ENCODE data around the gene EBNA1BP2. TPM values are rescaled to one million over a fixed set of nuclear protein-coding genes. Genes with fewer than 3 reads are reported as not detected.
A peak's percentile ranks its signal among the peaks of the same experiment; 100 is the strongest.

EBNA1BP2 gene
- total RNA-seq, 1 experiment from 2014 or later = 274 TPM

GRCh38 chr1:43206600-43207228 is 34.6 kb upstream of the EBNA1BP2 start:
- peak overlapping the region; percentile 57 for H3K9ac ChIP-seq (ENCODE audit: low read length)
- no peak for TF ChIP-seq EZH2phosphoT487 (IDR thresholded peaks at IDR 0.05; ENCODE audit: borderline replicate concordance, low read length)
- TF ChIP-seq CTCF (conservative IDR thresholded peaks at IDR 0.05; ENCODE audit: low read depth, low read length) = no peak
- TF ChIP-seq EZH2 (IDR thresholded peaks at IDR 0.05; ENCODE audit: low read length, unreplicated experiment) = no peak
- no peaks in the 10 kb centered on the region for H3K36me3 ChIP-seq (ENCODE audit: low read depth, low read length)
- POLR2A ChIA-PET (ENCODE audit: unreplicated experiment) = interaction anchor here (0.6 to 0.7 kb wide), 3 partner anchors 35 to 160 kb away, joined by 4 to 6 read pairs (median 4); no protein-coding TSS in a partner anchor
- peak; percentile 99 for ATAC-seq
- H4K20me1 ChIP-seq (ENCODE audit: low read length) = no peaks in the 10 kb centered on the region
- peaks cover 22% of the 10 kb centered on the region for H3F3A ChIP-seq (ENCODE audit: low read length, unreplicated experiment)
- no peaks in the 10 kb centered on the region for H3K27me3 ChIP-seq (ENCODE audit: low read length)
- peak overlapping the region; percentile 72 for H2AFZ ChIP-seq (ENCODE audit: low read length)
- H3K9me3 ChIP-seq (ENCODE audit: low read length) = no peaks in the 10 kb centered on the region
- CTCF ChIA-PET = interaction anchor here (1.2 kb wide), 1 partner anchor 20 kb away, joined by 3 read pairs; no protein-coding TSS in a partner anchor
- H3K4me2 ChIP-seq (ENCODE audit: low read length) = peak overlapping the region; percentile 79
- no peaks in the 10 kb centered on the region for H3K79me2 ChIP-seq (ENCODE audit: low read length)
- no TSS peak for BruUV-seq (replicated peaks)
- H3K4me1 ChIP-seq (ENCODE audit: insufficient read depth, low read length) = peaks cover 31% of the 10 kb centered on the region
- no peaks in the 10 kb centered on the region for H3K9me2 ChIP-seq (replicated peaks; ENCODE audit: low read length)
- H3K27ac ChIP-seq (ENCODE audit: low read length) = peak overlapping the region; percentile 95
- DNase-seq = peak; percentile 98
- H3K4me3 ChIP-seq (ENCODE audit: low read length) = peak overlapping the region; percentile 17
- intact Hi-C loops (cut with micrococcal nuclease) = loop anchor here (1.0 kb wide), 1 partner anchor 34 kb away; the partner anchor contains the start of genes CFAP57 and EBNA1BP2

GRCh38 chr1:43205671-43206070 is 33.6 kb upstream of the EBNA1BP2 start:
- ATAC-seq (no peak), DNase-seq (peak; percentile 57)
- intact Hi-C loops (cut with micrococcal nuclease) = loop anchor here (1.0 kb wide), 1 partner anchor 33 kb away; the partner anchor contains the start of genes CFAP57 and EBNA1BP2

More at GRCh38 chr1:43205671-43206070, 33.6 kb upstream of the EBNA1BP2 start:
- CTCF ChIA-PET = interaction anchor here (0.7 kb wide), 1 partner anchor 132 kb away, joined by 3 read pairs; no protein-coding TSS in a partner anchor
- Histone ChIP-seq H3K27ac (ENCODE audit: low read length) (peak overlapping the region; percentile 95), H3K9me3 (ENCODE audit: low read length) (no peaks in the 10 kb centered on the region), H3K4me2 (ENCODE audit: low read length) (peak overlapping the region; percentile 79), H4K20me1 (ENCODE audit: low read length) (no peaks in the 10 kb centered on the region), H3F3A (ENCODE audit: low read length, unreplicated experiment) (peaks cover 22% of the 10 kb centered on the region), H3K36me3 (ENCODE audit: low read depth, low read length) (no peaks in the 10 kb centered on the region), H3K4me1 (ENCODE audit: insufficient read depth, low read length) (peaks cover 31% of the 10 kb centered on the region), H3K79me2 (ENCODE audit: low read length) (no peaks in the 10 kb centered on the region), H3K9ac (ENCODE audit: low read length) (no peak overlapping the region; the same call in 1 of the 2 replicates), H2AFZ (ENCODE audit: low read length) (no peak overlapping the region), H3K4me3 (ENCODE audit: low read length) (no peak overlapping the region), H3K27me3 (ENCODE audit: low read length) (no peaks in the 10 kb centered on the region), H3K9me2 (replicated peaks; ENCODE audit: low read length) (no peaks in the 10 kb centered on the region)
- POLR2A ChIA-PET (ENCODE audit: unreplicated experiment) = interaction anchor here (0.6 kb wide), 1 partner anchor 58 kb away, joined by 3 read pairs; a partner anchor contains a TSS
- no peak for TF ChIP-seq CTCF (conservative IDR thresholded peaks at IDR 0.05; ENCODE audit: low read depth, low read length)
- no peak for TF ChIP-seq EZH2 (IDR thresholded peaks at IDR 0.05; ENCODE audit: low read length, unreplicated experiment)
- TF ChIP-seq EZH2phosphoT487 (IDR thresholded peaks at IDR 0.05; ENCODE audit: borderline replicate concordance, low read length) = no peak
- no TSS peak for BruUV-seq (replicated peaks)

All from PC-3 (cell line).